Natural killer cell (primary cell): ENCODE data around the gene NUP133. TPM values are rescaled to one million over a fixed set of nuclear protein-coding genes. Genes with fewer than 3 reads are reported as not detected.

Experiments
- ATAC-seq, 3 donors: fragments of 150-1000 bp in 2 of 3; fragments of 200-7000 bp in 1 of 3; cut with Tn5 transposase; 1 replicate in 1 of 3; 2 replicates in 2 of 3; pipeline ENCODE4 v1.10.0; 2021; ENCODE audit warnings: mild to moderate bottlenecking in 2 of 3, moderate library complexity in 2 of 3
- DNase-seq, 2 donors: peaks; one replicate each; pipeline versions ENCODE4 v3.0.0 to v3.0.0-alpha.2; 2013 to 2021; ENCODE audit warnings: mixed read lengths in 1 of 2
- H3K27ac ChIP-seq: one replicate; pipeline ENCODE4 v1.5.1; 2013; ENCODE audit warnings: mild to moderate bottlenecking, low read length
- H3K27me3 ChIP-seq: one replicate; pipeline ENCODE4 v1.6.1; 2013; ENCODE audit warnings: low read length; ENCODE audit not compliant: control insufficient read depth, insufficient read depth
- H3K36me3 ChIP-seq: one replicate; pipeline ENCODE4 v1.6.1; 2013; ENCODE audit warnings: low read length; ENCODE audit not compliant: control insufficient read depth, insufficient read depth
- H3K4me1 ChIP-seq: one replicate; pipeline ENCODE4 v1.6.1; 2013; ENCODE audit warnings: low read length; ENCODE audit not compliant: control insufficient read depth, insufficient read depth
- H3K4me3 ChIP-seq: one replicate; pipeline ENCODE4 v1.5.1; 2013; ENCODE audit warnings: low read length
- H3K9me3 ChIP-seq: one replicate; pipeline ENCODE4 v1.6.1; 2013; ENCODE audit warnings: low read length; ENCODE audit not compliant: control insufficient read depth, insufficient read depth
- H3K27ac Mint-ChIP-seq, 2 donors: one replicate each; pipeline ENCODE4 v1.8.0; 2022; ENCODE audit warnings: mild to moderate bottlenecking in 2 of 2, mixed read lengths in 2 of 2, moderate library complexity in 1 of 2
- H3K27me3 Mint-ChIP-seq, 2 donors: one replicate each; pipeline ENCODE4 v1.8.0; 2022; ENCODE audit warnings: low read depth in 2 of 2, mixed read lengths in 2 of 2
- H3K36me3 Mint-ChIP-seq: one replicate; pipeline ENCODE4 v1.8.0; 2022; ENCODE audit warnings: mixed read lengths
- H3K4me1 Mint-ChIP-seq, 2 donors: one replicate each; pipeline ENCODE4 v1.8.0; 2022; ENCODE audit warnings: mixed read lengths in 2 of 2
- H3K4me3 Mint-ChIP-seq: one replicate; pipeline ENCODE4 v1.8.0; 2022; ENCODE audit warnings: mild to moderate bottlenecking, moderate library complexity, mixed read lengths
- H3K9me3 Mint-ChIP-seq, 2 donors: one replicate each; pipeline ENCODE4 v1.8.0; 2022; ENCODE audit warnings: mixed read lengths in 2 of 2
- CTCF ChIP-seq: fragments of 200-600 bp; IDR thresholded peaks from one replicate; pipeline ENCODE4 v1.8.0; 2022; ENCODE audit warnings: antibody characterized with exemption
- WGBS: methylation state at CpG from one replicate; pipeline ENCODE4 v1.1.7; 2013; ENCODE audit warnings: missing lambda C conversion rate; ENCODE audit not compliant: insufficient coverage; 5-methylcytosine and 5-hydroxymethylcytosine counted together
- intact Hi-C: fragments of 100-400 bp; cut with micrococcal nuclease; formaldehyde crosslinking; loops from one replicate; pipeline ENCODE4 v1.14.2; 2022
- total RNA-seq, 4 donors: library from RNA; stranded (reverse); fragments of 120-200 nt in 1 of 4; gene quantifications; one replicate each; pipeline versions ENCODE4 v1.2.3 to v1.2.4, GENCODE V29; 2013 to 2022

Gene NUP133
- total RNA-seq, 3 donors from 2014 or later (not counting 1 experiment from before 2014, with no cell fraction given) = 34.5 to 40.1 (median 38.4) TPM

DNA sequence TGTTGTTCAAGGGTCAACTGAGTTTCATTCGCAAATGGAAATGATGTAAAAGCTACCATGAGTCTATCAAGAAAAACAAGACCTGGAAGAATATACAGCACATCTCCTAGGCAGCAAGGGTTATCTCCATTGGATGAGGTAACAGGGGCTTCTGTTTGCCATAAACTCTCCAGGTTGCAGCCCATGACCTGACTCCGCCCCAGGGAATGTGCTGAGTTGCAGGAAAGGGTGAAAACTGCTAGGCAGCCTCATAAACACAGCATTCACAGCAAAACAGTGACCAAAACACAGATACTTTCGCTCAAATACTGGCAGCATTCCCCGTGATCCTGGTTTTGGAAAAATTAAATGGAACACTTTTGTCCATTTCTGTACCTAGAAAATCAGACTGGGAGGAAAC, 54.1 kb downstream of the NUP133 start:
- Histone ChIP-seq H3K4me3 (no peak overlapping the region), H3K36me3 (peaks cover 47% of the 10 kb centered on the region), H3K9me3 (no peaks in the 10 kb centered on the region), H3K27ac (no peak overlapping the region), H3K4me1 (no peaks in the 10 kb centered on the region), H3K27me3 (no peaks in the 10 kb centered on the region)
- no peak for DNase-seq
- no peak for TF ChIP-seq CTCF
- no peak overlapping the region for H3K27ac Mint-ChIP-seq
- H3K27me3 Mint-ChIP-seq = no peaks in the 10 kb centered on the region
- ATAC-seq = no peak
- intact Hi-C loops = no loop called here
- peaks cover 5 to 10% of the 10 kb centered on the region in 2 donors for H3K4me1 Mint-ChIP-seq
- peaks cover 12% of the 10 kb centered on the region for H3K36me3 Mint-ChIP-seq
- no peak overlapping the region for H3K4me3 Mint-ChIP-seq
- WGBS = 94% methylated on average over 4 of the region's 4 CpGs
- H3K9me3 Mint-ChIP-seq = no peaks in the 10 kb centered on the region

GRCh38 chr1:229452956-229453801, 55.0 kb downstream of the NUP133 start:
- intact Hi-C loops = no loop called here
- H3K36me3 ChIP-seq = peaks cover 48% of the 10 kb centered on the region

DNA sequence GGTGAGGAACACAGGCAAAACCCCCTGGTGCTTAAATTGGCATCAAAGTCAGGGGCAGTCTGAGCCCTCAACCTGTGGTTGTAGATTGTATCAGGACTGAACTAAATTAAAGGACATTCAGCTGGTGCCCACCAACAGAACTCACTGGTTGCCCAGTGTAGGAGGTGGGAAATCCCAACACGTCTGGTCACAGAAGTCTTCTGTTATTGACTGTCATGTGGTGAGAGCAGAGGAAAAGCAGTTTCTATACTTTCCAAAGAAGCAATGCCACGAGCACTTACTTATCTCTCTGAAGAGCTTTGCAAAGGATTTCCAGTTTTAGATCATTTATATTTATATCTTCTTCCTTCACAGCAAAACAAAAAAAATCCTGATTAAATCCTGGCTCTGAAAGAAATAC, 59.3 kb downstream of the NUP133 start:
- no peak for DNase-seq
- no peaks in the 10 kb centered on the region for H3K9me3 Mint-ChIP-seq
- H3K4me1 Mint-ChIP-seq = no peaks in the 10 kb centered on the region
- intact Hi-C loops = no loop called here
- no peak overlapping the region for H3K4me3 Mint-ChIP-seq
- no peaks in the 10 kb centered on the region for H3K27me3 Mint-ChIP-seq
- peaks cover 6% of the 10 kb centered on the region for H3K36me3 Mint-ChIP-seq
- no peak for TF ChIP-seq CTCF
- Histone ChIP-seq H3K9me3 (no peaks in the 10 kb centered on the region), H3K27ac (no peak overlapping the region), H3K4me3 (no peak overlapping the region), H3K4me1 (no peaks in the 10 kb centered on the region), H3K27me3 (no peaks in the 10 kb centered on the region), H3K36me3 (peaks cover 48% of the 10 kb centered on the region)
- peak in 1 of 3 donors; percentile 40 for ATAC-seq
- WGBS = 50% methylated on average over 2 of the region's 2 CpGs
- peak overlapping the region in 1 of 2 donors; percentile 42 for H3K27ac Mint-ChIP-seq

More at GRCh38 chr1:229452956-229453801, 55.0 kb downstream of the NUP133 start:
- no peak for TF ChIP-seq CTCF
- Histone ChIP-seq H3K4me3 (no peak overlapping the region), H3K27ac (no peak overlapping the region), H3K9me3 (no peaks in the 10 kb centered on the region), H3K4me1 (no peaks in the 10 kb centered on the region), H3K27me3 (no peaks in the 10 kb centered on the region)
- H3K9me3 Mint-ChIP-seq = no peaks in the 10 kb centered on the region
- DNase-seq (peak in 1 of 2 donors; percentile 20), ATAC-seq (no peak)
- H3K4me1 Mint-ChIP-seq = peaks cover 5 to 10% of the 10 kb centered on the region in 2 donors
- H3K36me3 Mint-ChIP-seq = peaks cover 10% of the 10 kb centered on the region
- no peaks in the 10 kb centered on the region for H3K27me3 Mint-ChIP-seq
- no peak overlapping the region for H3K4me3 Mint-ChIP-seq
- no peak overlapping the region for H3K27ac Mint-ChIP-seq
- WGBS = 96% methylated on average over 4 of the region's 5 CpGs
